Measurements from ENCODE around the gene SLC23A2. TPM values are rescaled to one million over a fixed set of nuclear protein-coding genes. Genes with fewer than 3 reads are reported as not detected.
"Not testable (repeated sequence)": the region's sequence is repeated elsewhere in the genome, so short reads cannot be mapped to it uniquely, and the experiment has no call there.

SLC23A2 gene
- total and polyA plus RNA-seq, 8 donors: 2.6 to 58.3 (median 6.4) TPM

GRCh38 chr20:5024103-5024502 is 22.8 kb upstream of the SLC23A2 start:
- intact Hi-C loops (cut with DNase I; ENCODE audit: low total_unique reads): no loop called here
- H3K4me3 ChIP-seq: no peak overlapping the region
- TF ChIP-seq EP300 (IDR thresholded peaks at IDR 0.05): no peak
- TF ChIP-seq POLR2A (IDR thresholded peaks at IDR 0.05): no peak
- no peak for TF ChIP-seq POLR2AphosphoS5 (IDR thresholded peaks at IDR 0.05)
- no peak for TF ChIP-seq CTCF (IDR thresholded peaks at IDR 0.05)
- no peak overlapping the region for H3K27ac ChIP-seq
- H3K9me3 ChIP-seq: no peaks in the 10 kb centered on the region
- no peaks in the 10 kb centered on the region for H3K36me3 ChIP-seq
- H3K4me1 ChIP-seq: no peaks in the 10 kb centered on the region
- 82 to 92% (median 88%) methylated on average over 6 of the region's 6 CpGs for WGBS, 5 donors
- H3K27me3 ChIP-seq: no peaks in the 10 kb centered on the region
- DNase-seq: no peak

- H3K4me1 ChIP-seq; H3K27me3 ChIP-seq; DNase-seq; H3K36me3 ChIP-seq; H3K9me3 ChIP-seq; H3K27ac ChIP-seq; intact Hi-C loops (cut with DNase I; ENCODE audit: low total_unique reads); H3K4me3 ChIP-seq: not testable (repeated sequence)
- 81 to 89% (median 87%) methylated on average over 4 of the region's 4 CpGs for WGBS, 5 donors
Measured at GRCh38 chr20:5023171-5023570, 21.9 kb upstream of the SLC23A2 start.

- WGBS, 5 donors: 71 to 87% (median 84%) methylated on average over 5 of the region's 5 CpGs
- no peak overlapping the region for H3K4me3 ChIP-seq
- no peaks in the 10 kb centered on the region for H3K27me3 ChIP-seq
- no peak overlapping the region for H3K27ac ChIP-seq
- intact Hi-C loops (cut with DNase I; ENCODE audit: low total_unique reads): no loop called here
- H3K36me3 ChIP-seq: no peaks in the 10 kb centered on the region
- no peak for DNase-seq
- no peaks in the 10 kb centered on the region for H3K9me3 ChIP-seq
- no peak for TF ChIP-seq EP300 (IDR thresholded peaks at IDR 0.05)
- TF ChIP-seq CTCF (IDR thresholded peaks at IDR 0.05): no peak
- no peak for TF ChIP-seq POLR2A (IDR thresholded peaks at IDR 0.05)
- no peak for TF ChIP-seq POLR2AphosphoS5 (IDR thresholded peaks at IDR 0.05)
- no peaks in the 10 kb centered on the region for H3K4me1 ChIP-seq
Measured at GRCh38 chr20:5020760-5021159, 19.4 kb upstream of the SLC23A2 start.

GRCh38 chr20:5013682-5014447 is 12.6 kb upstream of the SLC23A2 start:
- Histone ChIP-seq H3K27ac (no peak overlapping the region), H3K36me3 (no peaks in the 10 kb centered on the region), H3K27me3 (peaks cover 0 to 3% (median 0%) of the 10 kb centered on the region in 3 donors), H3K4me1 (peaks cover 0 to under 1% (median 0%) of the 10 kb centered on the region in 4 donors), H3K4me3 (no peak overlapping the region), H3K9me3 (no peaks in the 10 kb centered on the region)
- intact Hi-C loops (cut with DNase I; ENCODE audit: low total_unique reads): no loop called here
- TF ChIP-seq CTCF (IDR thresholded peaks at IDR 0.05) (no peak), EP300 (IDR thresholded peaks at IDR 0.05) (no peak), POLR2A (IDR thresholded peaks at IDR 0.05) (no peak), POLR2AphosphoS5 (IDR thresholded peaks at IDR 0.05) (no peak)
- no peak for DNase-seq
- 71 to 84% (median 78%) methylated on average over 8 of the region's 8 CpGs for WGBS, 5 donors

GRCh38 chr20:5008759-5009158 is 7.4 kb upstream of the SLC23A2 start:
- DNase-seq: no peak
- Histone ChIP-seq H3K27me3 (peaks cover 0 to 3% (median 0%) of the 10 kb centered on the region in 3 donors), H3K4me1 (peaks cover 0 to 8% (median 0%) of the 10 kb centered on the region in 4 donors), H3K9me3 (no peaks in the 10 kb centered on the region), H3K4me3 (no peak overlapping the region), H3K36me3 (no peaks in the 10 kb centered on the region), H3K27ac (no peak overlapping the region)
- no peak for TF ChIP-seq POLR2A (IDR thresholded peaks at IDR 0.05)
- no peak for TF ChIP-seq CTCF (IDR thresholded peaks at IDR 0.05)
- no peak for TF ChIP-seq EP300 (IDR thresholded peaks at IDR 0.05)
- no peak for TF ChIP-seq POLR2AphosphoS5 (IDR thresholded peaks at IDR 0.05)
- WGBS, 5 donors: 31 to 44% (median 38%) methylated on average over 5 of the region's 5 CpGs
- intact Hi-C loops (cut with DNase I; ENCODE audit: low total_unique reads): no loop called here

Data from stomach (tissue), 9 donors.